ENCODE results near the gene SLC43A3. TPM values are rescaled to one million over a fixed set of nuclear protein-coding genes. Genes with fewer than 3 reads are reported as not detected.

SLC43A3 gene
- total RNA-seq, 2 experiments from 2014 or later: 6.9 to 7.3 TPM

DNA sequence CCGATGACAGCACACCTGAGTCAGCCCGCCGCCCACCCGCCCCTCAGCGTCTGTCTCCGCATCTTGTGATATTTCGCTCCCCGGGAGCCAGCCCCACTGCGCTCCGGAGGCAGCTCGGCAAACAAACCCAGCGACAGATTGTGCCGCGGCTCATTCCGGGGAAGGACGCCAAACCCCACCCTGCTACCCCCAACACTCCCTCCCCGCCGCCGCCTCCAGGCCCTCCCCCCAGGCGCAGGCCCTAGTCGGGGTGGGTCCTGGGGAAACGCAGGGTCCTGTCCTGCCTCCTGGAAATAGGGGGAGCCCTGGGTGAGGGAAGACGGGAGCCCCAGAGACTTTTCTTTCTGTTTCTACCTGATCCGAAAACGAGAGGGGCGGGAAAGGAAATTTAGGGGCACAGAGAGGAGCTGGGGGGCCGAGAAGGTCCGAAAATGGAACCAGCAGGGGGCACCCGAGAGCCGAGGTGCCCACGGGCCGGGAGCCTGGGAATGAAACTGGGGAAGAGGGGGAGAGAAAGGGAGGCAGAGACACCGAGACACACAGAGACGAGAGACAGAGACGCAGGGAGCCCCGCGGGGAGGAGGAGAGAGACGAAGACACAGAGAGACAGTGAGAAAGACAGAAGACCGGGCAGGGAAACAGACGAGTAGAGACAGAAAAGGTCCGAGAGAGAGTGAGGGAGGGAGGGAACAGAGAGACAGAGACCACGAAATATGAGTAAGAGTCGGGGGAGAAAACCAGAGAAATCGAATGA lies 31.7 kb upstream of the SLC43A3 start:
- H3K27ac ChIP-seq (ENCODE audit: low read depth in 1 of 2, low read length in 2 of 2): no peak overlapping the region
- peak in 8 of 14 experiments; percentile 25 to 68 (median 51) for DNase-seq
- Mint-ChIP-seq H3K27ac (no peak overlapping the region), H3K27me3 (peaks cover 63% of the 10 kb centered on the region), H3K4me3 (peak overlapping the region; percentile 92), H3K4me1 (ENCODE audit: low read depth) (peaks cover 38% of the 10 kb centered on the region), H3K36me3 (ENCODE audit: low read depth) (no peaks in the 10 kb centered on the region), H3K9me3 (no peaks in the 10 kb centered on the region)
- intact Hi-C loops (cut with DNase I, micrococcal nuclease): loop anchor here (1.0 to 10.0 kb wide), 7 partner anchors 22 to 1066 kb away; no protein-coding TSS in a partner anchor
- ATAC-seq (ENCODE audit: poor library complexity): peak; percentile 14
- ChIA-PET POLR2A (interaction anchor here (0.7 to 3.0 kb wide), 7 partner anchors 14 to 113 kb away, joined by 3 to 16 read pairs (median 9); partner anchors contain the start of genes SLC43A3 and TIMM10), CTCF (interaction anchor here (0.6 to 3.0 kb wide), 24 partner anchors 15 to 342 kb away, joined by 3 to 26 read pairs (median 5); partner anchors contain the start of genes P2RX3, SLC43A1 and UBE2L6)
- no peaks in the 10 kb centered on the region for H3K9me3 ChIP-seq (ENCODE audit: control insufficient read depth in 1 of 2, insufficient read depth in 1 of 2, low read length in 2 of 2)
- H3K4me1 ChIP-seq (ENCODE audit: insufficient read depth, low read length): peaks cover 42% of the 10 kb centered on the region
- H3K27me3 ChIP-seq (ENCODE audit: control insufficient read depth in 1 of 2, insufficient read depth in 2 of 2, low read length in 2 of 2): peaks cover 33 to 37% of the 10 kb centered on the region in 2 experiments
- no peaks in the 10 kb centered on the region for H3K36me3 ChIP-seq (ENCODE audit: insufficient read depth, low read length)
- TF ChIP-seq, protein P1, sequence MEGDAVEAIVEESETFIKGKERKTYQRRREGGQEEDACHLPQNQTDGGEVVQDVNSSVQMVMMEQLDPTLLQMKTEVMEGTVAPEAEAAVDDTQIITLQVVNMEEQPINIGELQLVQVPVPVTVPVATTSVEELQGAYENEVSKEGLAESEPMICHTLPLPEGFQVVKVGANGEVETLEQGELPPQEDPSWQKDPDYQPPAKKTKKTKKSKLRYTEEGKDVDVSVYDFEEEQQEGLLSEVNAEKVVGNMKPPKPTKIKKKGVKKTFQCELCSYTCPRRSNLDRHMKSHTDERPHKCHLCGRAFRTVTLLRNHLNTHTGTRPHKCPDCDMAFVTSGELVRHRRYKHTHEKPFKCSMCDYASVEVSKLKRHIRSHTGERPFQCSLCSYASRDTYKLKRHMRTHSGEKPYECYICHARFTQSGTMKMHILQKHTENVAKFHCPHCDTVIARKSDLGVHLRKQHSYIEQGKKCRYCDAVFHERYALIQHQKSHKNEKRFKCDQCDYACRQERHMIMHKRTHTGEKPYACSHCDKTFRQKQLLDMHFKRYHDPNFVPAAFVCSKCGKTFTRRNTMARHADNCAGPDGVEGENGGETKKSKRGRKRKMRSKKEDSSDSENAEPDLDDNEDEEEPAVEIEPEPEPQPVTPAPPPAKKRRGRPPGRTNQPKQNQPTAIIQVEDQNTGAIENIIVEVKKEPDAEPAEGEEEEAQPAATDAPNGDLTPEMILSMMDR (IDR thresholded peaks at IDR 0.05): peak; percentile 93
- peak overlapping the region; percentile 38 for H3K4me3 ChIP-seq (ENCODE audit: low read length)

DNA sequence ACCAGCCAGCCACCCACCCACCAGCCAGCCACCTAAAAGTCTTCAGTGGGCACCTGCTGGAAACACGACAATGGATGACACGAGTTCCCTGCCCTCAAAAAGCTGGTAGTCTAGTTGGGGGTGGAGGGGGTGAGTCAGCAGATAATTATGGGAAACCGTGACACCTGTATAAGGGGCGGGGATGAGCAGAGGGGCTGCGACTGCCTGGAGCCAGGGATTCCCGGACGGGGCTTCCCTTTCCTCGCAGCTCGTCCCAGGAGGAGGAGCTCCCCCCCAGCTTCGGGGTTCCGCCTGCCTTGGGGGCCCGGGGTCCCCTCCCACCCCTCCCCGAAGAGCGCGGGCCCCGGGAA lies 31.1 kb upstream of the SLC43A3 start:
- H3K27me3 Mint-ChIP-seq: peaks cover 59% of the 10 kb centered on the region
- Histone ChIP-seq H3K27me3 (ENCODE audit: control insufficient read depth in 1 of 2, insufficient read depth in 2 of 2, low read length in 2 of 2) (peaks cover 33 to 37% of the 10 kb centered on the region in 2 experiments), H3K9me3 (ENCODE audit: control insufficient read depth in 1 of 2, insufficient read depth in 1 of 2, low read length in 2 of 2) (no peaks in the 10 kb centered on the region), H3K36me3 (ENCODE audit: insufficient read depth, low read length) (no peaks in the 10 kb centered on the region), H3K4me3 (ENCODE audit: low read length) (peak overlapping the region; percentile 38), H3K27ac (ENCODE audit: low read depth in 1 of 2, low read length in 2 of 2) (no peak overlapping the region), H3K4me1 (ENCODE audit: insufficient read depth, low read length) (peaks cover 42% of the 10 kb centered on the region)
- ATAC-seq (ENCODE audit: poor library complexity) (no peak), DNase-seq (peak in 3 of 14 experiments; percentile 12 to 47 (median 36))
- intact Hi-C loops (cut with DNase I, micrococcal nuclease): loop anchor here (1.0 to 10.0 kb wide), 7 partner anchors 23 to 1067 kb away; no protein-coding TSS in a partner anchor
- H3K4me3 Mint-ChIP-seq: peak overlapping the region; percentile 58
- CTCF ChIA-PET: interaction anchor here (0.6 to 3.0 kb wide), 30 partner anchors 15 to 342 kb away, joined by 3 to 26 read pairs (median 4); partner anchors contain the start of genes P2RX3, SLC43A1 and UBE2L6
- no peak overlapping the region for H3K27ac Mint-ChIP-seq
- peaks cover 38% of the 10 kb centered on the region for H3K4me1 Mint-ChIP-seq (ENCODE audit: low read depth)
- H3K9me3 Mint-ChIP-seq: no peaks in the 10 kb centered on the region
- TF ChIP-seq, protein P1 (IDR thresholded peaks at IDR 0.05): no peak
- H3K36me3 Mint-ChIP-seq (ENCODE audit: low read depth): no peaks in the 10 kb centered on the region
- POLR2A ChIA-PET: interaction anchor here (0.7 to 3.0 kb wide), 8 partner anchors 14 to 112 kb away, joined by 3 to 16 read pairs (median 7); partner anchors contain the start of genes SLC43A3 and TIMM10

DNA sequence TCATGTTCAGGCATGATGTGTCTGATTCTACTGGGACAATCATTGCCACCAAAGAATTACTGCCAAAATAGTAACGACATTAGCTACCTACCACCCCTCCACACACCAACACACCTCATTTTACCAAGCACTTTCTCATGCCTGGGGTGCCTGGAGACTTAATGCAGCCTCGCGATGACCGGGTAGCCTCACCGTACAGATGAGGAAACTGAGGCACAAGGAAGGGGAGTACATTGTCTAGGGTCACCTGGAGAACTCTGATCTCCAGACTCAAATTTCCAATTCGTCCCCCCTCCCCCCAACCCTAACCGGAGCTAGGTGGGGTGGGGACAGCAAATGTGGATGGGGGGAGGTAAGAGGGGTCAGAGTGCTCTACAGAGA lies 30.7 kb upstream of the SLC43A3 start:
- H3K27me3 Mint-ChIP-seq: peaks cover 55% of the 10 kb centered on the region
- Histone ChIP-seq H3K27me3 (ENCODE audit: control insufficient read depth in 1 of 2, insufficient read depth in 2 of 2, low read length in 2 of 2) (peaks cover 33 to 37% of the 10 kb centered on the region in 2 experiments), H3K27ac (ENCODE audit: low read depth in 1 of 2, low read length in 2 of 2) (no peak overlapping the region), H3K4me3 (ENCODE audit: low read length) (no peak overlapping the region), H3K9me3 (ENCODE audit: control insufficient read depth in 1 of 2, insufficient read depth in 1 of 2, low read length in 2 of 2) (no peaks in the 10 kb centered on the region), H3K36me3 (ENCODE audit: insufficient read depth, low read length) (no peaks in the 10 kb centered on the region), H3K4me1 (ENCODE audit: insufficient read depth, low read length) (peaks cover 42% of the 10 kb centered on the region)
- TF ChIP-seq, protein P1 (IDR thresholded peaks at IDR 0.05): peak; percentile 63
- no peaks in the 10 kb centered on the region for H3K9me3 Mint-ChIP-seq
- ChIA-PET CTCF (interaction anchor here (0.6 to 3.0 kb wide), 24 partner anchors 15 to 342 kb away, joined by 3 to 26 read pairs (median 4); partner anchors contain the start of genes P2RX3, SLC43A1 and UBE2L6), POLR2A (interaction anchor here (0.5 to 3.0 kb wide), 10 partner anchors 15 to 184 kb away, joined by 3 to 16 read pairs (median 4); partner anchors contain the start of genes SLC43A3 and TIMM10)
- peak overlapping the region; percentile 83 for H3K4me3 Mint-ChIP-seq
- ATAC-seq (ENCODE audit: poor library complexity): peak; percentile 27
- H3K36me3 Mint-ChIP-seq (ENCODE audit: low read depth): no peaks in the 10 kb centered on the region
- H3K27ac Mint-ChIP-seq: no peak overlapping the region
- H3K4me1 Mint-ChIP-seq (ENCODE audit: low read depth): peaks cover 35% of the 10 kb centered on the region
- intact Hi-C loops (cut with DNase I, micrococcal nuclease): loop anchor here (1.0 to 10.0 kb wide), 9 partner anchors 23 to 1067 kb away; partner anchors contain the start of gene SLC43A3 (in 1 of the 2)
- DNase-seq: no peak

All from CD4-positive, alpha-beta T cell (primary cell).